Panc1 (cell line): Measurements from ENCODE around the gene PPP1CA.
A peak's percentile ranks its signal among the peaks of the same experiment; 100 is the strongest.

ENCODE experiments used
- POLR2AphosphoS5 ChIP-seq: IDR thresholded peaks from 2 replicates; pipeline ENCODE4 v1.6.1; 2012; ENCODE audit warnings: mild to moderate bottlenecking, low read depth, low read length, moderate library complexity
- SIN3A ChIP-seq: IDR thresholded peaks from 2 replicates; pipeline ENCODE4 v1.6.1; 2012; ENCODE audit warnings: low read depth, mild to moderate bottlenecking, low read length, moderate library complexity, borderline replicate concordance; ENCODE audit not compliant: insufficient read depth
- TF ChIP-seq, protein P1 (sequence below), 2 experiments: IDR thresholded peaks; 2 replicates each; pipeline ENCODE4 v1.6.1; 2011 to 2012; ENCODE audit warnings: low read depth in 2 of 2, control low read depth in 1 of 2, low read length in 1 of 2, mild to moderate bottlenecking in 1 of 2, moderate library complexity in 1 of 2; ENCODE audit not compliant: insufficient read depth in 1 of 2
- TF ChIP-seq, protein P2 (sequence below): fragments of 450-650 bp; IDR thresholded peaks from 2 replicates; pipeline ENCODE4 v1.5.1; 2017; ENCODE audit warnings: mild to moderate bottlenecking

DNA sequence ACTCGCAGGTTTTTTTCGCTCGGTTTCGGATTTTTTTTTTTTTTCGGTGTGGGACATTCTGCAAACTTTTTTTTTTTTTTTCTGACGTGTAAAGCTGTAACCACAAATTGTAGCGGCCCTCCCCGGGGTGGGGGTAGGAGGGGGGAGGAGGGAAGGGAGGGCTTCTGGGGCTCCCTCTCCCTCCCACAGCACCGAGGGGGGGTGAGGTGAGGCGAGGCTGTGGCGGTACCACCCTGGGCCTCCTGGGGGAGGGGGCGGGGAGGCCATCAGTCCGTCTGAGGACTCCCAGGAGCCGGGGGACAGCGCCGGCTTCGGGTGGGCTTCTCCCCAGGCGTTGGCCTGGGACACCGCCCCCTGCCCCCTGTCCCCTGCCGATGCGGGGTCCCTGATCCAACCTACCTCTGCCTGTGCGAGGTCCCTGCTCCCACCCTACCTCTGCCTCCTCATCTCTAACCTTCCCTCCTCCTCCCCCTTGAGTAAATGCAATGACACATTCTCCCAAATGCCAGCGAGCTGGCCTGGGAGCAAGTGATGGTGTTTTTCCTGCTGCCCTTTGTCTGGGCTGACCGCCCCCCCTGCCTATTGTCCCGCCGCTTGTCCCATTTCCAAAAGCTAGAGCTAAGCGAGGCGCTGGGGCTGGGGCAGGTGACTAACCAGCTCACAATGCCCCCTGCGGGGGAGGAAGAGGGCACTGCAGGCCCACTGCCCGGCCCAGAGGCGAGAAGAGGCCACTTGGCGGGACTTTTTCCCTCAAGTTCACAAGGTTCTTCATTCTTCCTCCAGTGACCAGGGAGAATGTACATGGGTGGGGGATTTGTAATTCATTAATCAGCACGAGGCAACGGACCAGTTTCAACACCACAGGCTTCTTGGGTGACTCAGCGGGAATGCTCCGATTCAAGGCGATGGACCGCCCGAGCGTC, 27.7 kb downstream of the PPP1CA start:
- peak; percentile 80; the same call in 1 of the 2 replicates for TF ChIP-seq POLR2AphosphoS5
- TF ChIP-seq, protein P1, sequence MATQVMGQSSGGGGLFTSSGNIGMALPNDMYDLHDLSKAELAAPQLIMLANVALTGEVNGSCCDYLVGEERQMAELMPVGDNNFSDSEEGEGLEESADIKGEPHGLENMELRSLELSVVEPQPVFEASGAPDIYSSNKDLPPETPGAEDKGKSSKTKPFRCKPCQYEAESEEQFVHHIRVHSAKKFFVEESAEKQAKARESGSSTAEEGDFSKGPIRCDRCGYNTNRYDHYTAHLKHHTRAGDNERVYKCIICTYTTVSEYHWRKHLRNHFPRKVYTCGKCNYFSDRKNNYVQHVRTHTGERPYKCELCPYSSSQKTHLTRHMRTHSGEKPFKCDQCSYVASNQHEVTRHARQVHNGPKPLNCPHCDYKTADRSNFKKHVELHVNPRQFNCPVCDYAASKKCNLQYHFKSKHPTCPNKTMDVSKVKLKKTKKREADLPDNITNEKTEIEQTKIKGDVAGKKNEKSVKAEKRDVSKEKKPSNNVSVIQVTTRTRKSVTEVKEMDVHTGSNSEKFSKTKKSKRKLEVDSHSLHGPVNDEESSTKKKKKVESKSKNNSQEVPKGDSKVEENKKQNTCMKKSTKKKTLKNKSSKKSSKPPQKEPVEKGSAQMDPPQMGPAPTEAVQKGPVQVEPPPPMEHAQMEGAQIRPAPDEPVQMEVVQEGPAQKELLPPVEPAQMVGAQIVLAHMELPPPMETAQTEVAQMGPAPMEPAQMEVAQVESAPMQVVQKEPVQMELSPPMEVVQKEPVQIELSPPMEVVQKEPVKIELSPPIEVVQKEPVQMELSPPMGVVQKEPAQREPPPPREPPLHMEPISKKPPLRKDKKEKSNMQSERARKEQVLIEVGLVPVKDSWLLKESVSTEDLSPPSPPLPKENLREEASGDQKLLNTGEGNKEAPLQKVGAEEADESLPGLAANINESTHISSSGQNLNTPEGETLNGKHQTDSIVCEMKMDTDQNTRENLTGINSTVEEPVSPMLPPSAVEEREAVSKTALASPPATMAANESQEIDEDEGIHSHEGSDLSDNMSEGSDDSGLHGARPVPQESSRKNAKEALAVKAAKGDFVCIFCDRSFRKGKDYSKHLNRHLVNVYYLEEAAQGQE (IDR thresholded peaks at IDR 0.05; ENCODE audit: insufficient read depth in 1 of 2, low read depth in 2 of 2, low read length in 1 of 2), result no peak
- TF ChIP-seq, protein P2, sequence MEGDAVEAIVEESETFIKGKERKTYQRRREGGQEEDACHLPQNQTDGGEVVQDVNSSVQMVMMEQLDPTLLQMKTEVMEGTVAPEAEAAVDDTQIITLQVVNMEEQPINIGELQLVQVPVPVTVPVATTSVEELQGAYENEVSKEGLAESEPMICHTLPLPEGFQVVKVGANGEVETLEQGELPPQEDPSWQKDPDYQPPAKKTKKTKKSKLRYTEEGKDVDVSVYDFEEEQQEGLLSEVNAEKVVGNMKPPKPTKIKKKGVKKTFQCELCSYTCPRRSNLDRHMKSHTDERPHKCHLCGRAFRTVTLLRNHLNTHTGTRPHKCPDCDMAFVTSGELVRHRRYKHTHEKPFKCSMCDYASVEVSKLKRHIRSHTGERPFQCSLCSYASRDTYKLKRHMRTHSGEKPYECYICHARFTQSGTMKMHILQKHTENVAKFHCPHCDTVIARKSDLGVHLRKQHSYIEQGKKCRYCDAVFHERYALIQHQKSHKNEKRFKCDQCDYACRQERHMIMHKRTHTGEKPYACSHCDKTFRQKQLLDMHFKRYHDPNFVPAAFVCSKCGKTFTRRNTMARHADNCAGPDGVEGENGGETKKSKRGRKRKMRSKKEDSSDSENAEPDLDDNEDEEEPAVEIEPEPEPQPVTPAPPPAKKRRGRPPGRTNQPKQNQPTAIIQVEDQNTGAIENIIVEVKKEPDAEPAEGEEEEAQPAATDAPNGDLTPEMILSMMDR, result no peak; the same call in 1 of the 2 replicates
- 0 out of 2 replicates have a peak, but pooled peaks have one; percentile 22 for TF ChIP-seq SIN3A
